Natural killer cell (primary cell): Measurements from ENCODE around the gene CABLES1. TPM values are rescaled to one million over a fixed set of nuclear protein-coding genes. Genes with fewer than 3 reads are reported as not detected.

Experiments
- ATAC-seq, 3 donors: fragments of 150-1000 bp in 2 of 3; fragments of 200-7000 bp in 1 of 3; cut with Tn5 transposase; 1 replicate in 1 of 3; 2 replicates in 2 of 3; pipeline ENCODE4 v1.10.0; 2021; ENCODE audit warnings: mild to moderate bottlenecking in 2 of 3, moderate library complexity in 2 of 3
- DNase-seq, 2 donors: peaks; one replicate each; pipeline versions ENCODE4 v3.0.0 to v3.0.0-alpha.2; 2013 to 2021; ENCODE audit warnings: mixed read lengths in 1 of 2
- H3K27ac ChIP-seq: one replicate; pipeline ENCODE4 v1.5.1; 2013; ENCODE audit warnings: mild to moderate bottlenecking, low read length
- H3K27me3 ChIP-seq: one replicate; pipeline ENCODE4 v1.6.1; 2013; ENCODE audit warnings: low read length; ENCODE audit not compliant: control insufficient read depth, insufficient read depth
- H3K36me3 ChIP-seq: one replicate; pipeline ENCODE4 v1.6.1; 2013; ENCODE audit warnings: low read length; ENCODE audit not compliant: control insufficient read depth, insufficient read depth
- H3K4me1 ChIP-seq: one replicate; pipeline ENCODE4 v1.6.1; 2013; ENCODE audit warnings: low read length; ENCODE audit not compliant: control insufficient read depth, insufficient read depth
- H3K4me3 ChIP-seq: one replicate; pipeline ENCODE4 v1.5.1; 2013; ENCODE audit warnings: low read length
- H3K9me3 ChIP-seq: one replicate; pipeline ENCODE4 v1.6.1; 2013; ENCODE audit warnings: low read length; ENCODE audit not compliant: control insufficient read depth, insufficient read depth
- H3K27ac Mint-ChIP-seq, 2 donors: one replicate each; pipeline ENCODE4 v1.8.0; 2022; ENCODE audit warnings: mild to moderate bottlenecking in 2 of 2, mixed read lengths in 2 of 2, moderate library complexity in 1 of 2
- H3K27me3 Mint-ChIP-seq, 2 donors: one replicate each; pipeline ENCODE4 v1.8.0; 2022; ENCODE audit warnings: low read depth in 2 of 2, mixed read lengths in 2 of 2
- H3K36me3 Mint-ChIP-seq: one replicate; pipeline ENCODE4 v1.8.0; 2022; ENCODE audit warnings: mixed read lengths
- H3K4me1 Mint-ChIP-seq, 2 donors: one replicate each; pipeline ENCODE4 v1.8.0; 2022; ENCODE audit warnings: mixed read lengths in 2 of 2
- H3K4me3 Mint-ChIP-seq: one replicate; pipeline ENCODE4 v1.8.0; 2022; ENCODE audit warnings: mild to moderate bottlenecking, moderate library complexity, mixed read lengths
- H3K9me3 Mint-ChIP-seq, 2 donors: one replicate each; pipeline ENCODE4 v1.8.0; 2022; ENCODE audit warnings: mixed read lengths in 2 of 2
- CTCF ChIP-seq: fragments of 200-600 bp; IDR thresholded peaks from one replicate; pipeline ENCODE4 v1.8.0; 2022; ENCODE audit warnings: antibody characterized with exemption
- WGBS: methylation state at CpG from one replicate; pipeline ENCODE4 v1.1.7; 2013; ENCODE audit warnings: missing lambda C conversion rate; ENCODE audit not compliant: insufficient coverage; 5-methylcytosine and 5-hydroxymethylcytosine counted together
- intact Hi-C: fragments of 100-400 bp; cut with micrococcal nuclease; formaldehyde crosslinking; loops from one replicate; pipeline ENCODE4 v1.14.2; 2022
- total RNA-seq, 4 donors: library from RNA; stranded (reverse); fragments of 120-200 nt in 1 of 4; gene quantifications; one replicate each; pipeline versions ENCODE4 v1.2.3 to v1.2.4, GENCODE V29; 2013 to 2022

The CABLES1 gene
- total RNA-seq, 3 donors from 2014 or later (not counting 1 experiment from before 2014, with no cell fraction given) = 1.3 to 2.2 (median 1.8) TPM

DNA sequence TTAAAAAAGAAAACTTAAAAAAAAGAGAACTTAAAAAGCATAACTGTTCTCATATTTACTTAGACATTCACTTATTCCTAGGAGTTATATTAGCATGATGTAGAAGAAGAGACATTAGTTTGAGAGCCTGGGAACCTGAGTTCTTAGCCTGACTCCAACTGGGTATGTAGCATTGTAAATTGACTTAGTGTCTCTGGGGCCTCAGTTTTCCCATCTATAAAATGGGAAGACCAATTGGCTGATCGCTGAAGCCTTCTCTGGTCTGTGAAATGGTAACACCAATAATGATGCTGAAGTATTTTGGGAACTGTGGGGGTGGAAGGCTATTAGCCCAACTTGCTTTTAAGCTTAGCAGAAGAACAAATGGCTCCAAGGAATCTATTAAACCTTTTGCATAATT is 55.9 kb downstream of the CABLES1 start:
- no peak overlapping the region for H3K27ac Mint-ChIP-seq
- H3K9me3 ChIP-seq = no peaks in the 10 kb centered on the region
- DNase-seq (no peak), ATAC-seq (no peak)
- H3K36me3 ChIP-seq = no peaks in the 10 kb centered on the region
- H3K9me3 Mint-ChIP-seq = no peaks in the 10 kb centered on the region
- no peaks in the 10 kb centered on the region for H3K36me3 Mint-ChIP-seq
- H3K27ac ChIP-seq = no peak overlapping the region
- H3K4me3 ChIP-seq = no peak overlapping the region
- intact Hi-C loops = no loop called here
- no peaks in the 10 kb centered on the region for H3K27me3 Mint-ChIP-seq
- TF ChIP-seq CTCF = no peak
- no peaks in the 10 kb centered on the region for H3K27me3 ChIP-seq
- WGBS = 100% methylated on average over 1 of the region's 1 CpG
- no peak overlapping the region for H3K4me3 Mint-ChIP-seq
- peaks cover 5% of the 10 kb centered on the region in 2 donors for H3K4me1 Mint-ChIP-seq
- H3K4me1 ChIP-seq = peaks cover 6% of the 10 kb centered on the region

- Histone ChIP-seq H3K27ac (no peak overlapping the region), H3K27me3 (no peaks in the 10 kb centered on the region), H3K9me3 (no peaks in the 10 kb centered on the region), H3K36me3 (no peaks in the 10 kb centered on the region), H3K4me1 (peaks cover 6% of the 10 kb centered on the region), H3K4me3 (no peak overlapping the region)
- peaks cover 0 to 3% of the 10 kb centered on the region in 2 donors for H3K27me3 Mint-ChIP-seq
- 100% methylated on average over 1 of the region's 2 CpGs for WGBS
- H3K4me3 Mint-ChIP-seq = no peak overlapping the region
- no peak for ATAC-seq
- intact Hi-C loops = no loop called here
- peaks cover 5% of the 10 kb centered on the region in 2 donors for H3K4me1 Mint-ChIP-seq
- no peak overlapping the region for H3K27ac Mint-ChIP-seq
- no peaks in the 10 kb centered on the region for H3K36me3 Mint-ChIP-seq
- no peak for TF ChIP-seq CTCF
- H3K9me3 Mint-ChIP-seq = no peaks in the 10 kb centered on the region
- no peak for DNase-seq
Observed at GRCh38 chr18:23193742-23194141, 58.5 kb downstream of the CABLES1 start.

DNA sequence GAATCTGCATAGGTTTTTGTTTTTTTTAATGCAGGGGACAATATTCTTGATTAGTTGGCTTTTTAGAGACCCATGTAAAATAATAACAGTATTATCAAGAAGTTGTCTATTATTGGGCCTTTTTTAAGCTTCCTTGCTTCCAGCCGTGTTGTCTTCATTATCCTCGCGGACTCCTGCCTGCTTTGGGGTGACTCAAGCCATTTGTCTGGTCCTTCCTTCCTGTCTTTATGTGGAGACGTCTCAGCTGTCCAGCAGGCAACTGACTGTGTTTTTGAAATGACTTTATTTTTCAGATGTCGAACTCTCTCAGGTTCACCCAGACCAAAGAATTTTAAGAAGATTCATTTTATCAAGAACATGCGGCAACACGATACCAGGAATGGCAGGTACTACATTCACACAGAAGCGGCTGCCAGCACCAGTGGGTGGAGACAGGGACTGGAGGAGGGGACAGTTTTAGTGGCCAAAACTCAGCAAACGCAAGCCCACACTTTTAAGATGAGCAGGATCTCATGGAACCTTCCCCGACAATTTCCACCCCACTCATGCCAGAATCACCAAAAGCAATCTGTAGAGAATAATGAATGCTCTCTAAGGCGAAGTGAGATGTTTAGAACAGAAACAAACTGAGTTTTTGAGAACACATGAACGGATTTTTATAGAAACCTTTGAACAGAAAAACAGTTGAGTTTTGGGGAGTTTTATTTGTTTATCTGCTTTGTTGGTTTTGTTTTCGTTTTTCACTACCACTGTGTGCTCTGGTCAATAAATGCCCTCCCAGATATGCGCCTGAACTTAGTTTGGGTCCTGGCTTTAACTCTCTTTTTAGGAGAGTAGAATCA is 59.1 kb downstream of the CABLES1 start:
- no peak overlapping the region for H3K27ac ChIP-seq
- no peaks in the 10 kb centered on the region for H3K27me3 ChIP-seq
- Mint-ChIP-seq H3K27me3 (peaks cover 0 to 3% of the 10 kb centered on the region in 2 donors), H3K4me1 (peaks cover 5% of the 10 kb centered on the region in 2 donors), H3K36me3 (no peaks in the 10 kb centered on the region), H3K27ac (no peak overlapping the region), H3K9me3 (no peaks in the 10 kb centered on the region), H3K4me3 (no peak overlapping the region)
- TF ChIP-seq CTCF = no peak
- no peaks in the 10 kb centered on the region for H3K9me3 ChIP-seq
- ATAC-seq (no peak), DNase-seq (no peak)
- H3K4me1 ChIP-seq = peaks cover 6% of the 10 kb centered on the region
- no peaks in the 10 kb centered on the region for H3K36me3 ChIP-seq
- H3K4me3 ChIP-seq = no peak overlapping the region
- intact Hi-C loops = no loop called here
- WGBS = 90% methylated on average over 12 of the region's 14 CpGs
